22Rv1 (cell line): ENCODE results near the gene ANKRD2.

ENCODE experiments used
- ZFX ChIP-seq: fragments of 450-650 bp; IDR thresholded peaks from 2 replicates; pipeline ENCODE4 v1.6.1; 2017; ENCODE audit warnings: antibody characterized with exemption, borderline replicate concordance
- TF ChIP-seq, protein P1 (sequence below): fragments of 450-650 bp; IDR thresholded peaks from 2 replicates; pipeline ENCODE4 v1.5.1; 2017; ENCODE audit warnings: mild to moderate bottlenecking

GRCh38 chr10:97573672-97574071, 1.1 kb downstream of the ANKRD2 start:
- TF ChIP-seq, protein P1, sequence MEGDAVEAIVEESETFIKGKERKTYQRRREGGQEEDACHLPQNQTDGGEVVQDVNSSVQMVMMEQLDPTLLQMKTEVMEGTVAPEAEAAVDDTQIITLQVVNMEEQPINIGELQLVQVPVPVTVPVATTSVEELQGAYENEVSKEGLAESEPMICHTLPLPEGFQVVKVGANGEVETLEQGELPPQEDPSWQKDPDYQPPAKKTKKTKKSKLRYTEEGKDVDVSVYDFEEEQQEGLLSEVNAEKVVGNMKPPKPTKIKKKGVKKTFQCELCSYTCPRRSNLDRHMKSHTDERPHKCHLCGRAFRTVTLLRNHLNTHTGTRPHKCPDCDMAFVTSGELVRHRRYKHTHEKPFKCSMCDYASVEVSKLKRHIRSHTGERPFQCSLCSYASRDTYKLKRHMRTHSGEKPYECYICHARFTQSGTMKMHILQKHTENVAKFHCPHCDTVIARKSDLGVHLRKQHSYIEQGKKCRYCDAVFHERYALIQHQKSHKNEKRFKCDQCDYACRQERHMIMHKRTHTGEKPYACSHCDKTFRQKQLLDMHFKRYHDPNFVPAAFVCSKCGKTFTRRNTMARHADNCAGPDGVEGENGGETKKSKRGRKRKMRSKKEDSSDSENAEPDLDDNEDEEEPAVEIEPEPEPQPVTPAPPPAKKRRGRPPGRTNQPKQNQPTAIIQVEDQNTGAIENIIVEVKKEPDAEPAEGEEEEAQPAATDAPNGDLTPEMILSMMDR: no peak
- TF ChIP-seq ZFX: no peak
